ENCODE measurements around the gene OSGEP.

The OSGEP gene

GRCh38 chr14:20490563-20490962 is 36.0 kb upstream of the OSGEP start:
- CTCF ChIA-PET = no interaction called here

DNA sequence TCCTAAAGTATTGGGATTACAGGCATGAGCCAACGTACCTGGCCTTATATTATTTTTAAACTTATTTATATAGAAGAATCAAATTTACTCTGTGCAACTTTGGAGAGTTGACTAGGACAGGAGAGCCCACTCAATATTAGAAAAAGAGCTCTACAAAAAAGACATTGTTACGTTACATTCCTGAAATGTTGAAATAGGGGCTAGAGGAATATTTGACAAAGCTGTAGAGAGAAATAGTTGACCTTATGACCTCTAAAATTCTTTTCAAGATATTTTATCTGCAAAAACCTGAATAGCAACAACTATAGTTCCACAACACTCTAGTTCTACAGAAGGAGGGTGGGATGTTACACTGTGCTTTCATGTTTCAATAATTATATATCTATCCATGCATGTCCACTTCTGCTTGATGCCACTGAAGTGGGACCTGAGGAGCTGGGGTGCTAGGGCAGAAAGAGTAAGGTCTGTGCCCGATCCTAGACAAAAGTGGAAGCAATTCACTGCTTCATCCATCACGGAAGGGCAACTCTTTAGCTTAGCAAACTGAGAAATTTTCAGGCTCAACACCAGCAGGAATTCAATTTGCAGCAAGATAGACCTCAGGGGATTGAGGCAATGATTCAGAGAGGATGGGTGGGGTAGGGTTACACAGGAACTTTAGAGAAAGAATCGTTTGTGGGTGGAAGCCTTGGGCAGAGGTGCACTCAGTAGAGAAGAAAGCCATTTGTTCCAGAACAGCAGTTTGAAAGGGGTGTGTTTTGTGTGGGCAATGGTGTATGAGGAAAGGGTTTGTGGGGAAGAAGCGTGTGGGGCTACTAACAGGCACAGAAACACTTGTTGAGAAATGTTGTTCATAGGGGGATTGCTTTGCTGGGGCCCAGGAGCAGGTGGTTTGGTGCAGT is 34.7 kb upstream of the OSGEP start:
- ChIA-PET CTCF (no interaction called here), POLR2A (no interaction called here)
- DNase-seq (ENCODE audit: extremely low spot score) = no peak
- TF ChIP-seq TARDBP (IDR thresholded peaks at IDR 0.05) (no peak), FOXK2 (IDR thresholded peaks at IDR 0.05) (no peak), ZNF384 (IDR thresholded peaks at IDR 0.05) (no peak), ARNT (IDR thresholded peaks at IDR 0.05) (no peak), L3MBTL2 (conservative IDR thresholded peaks at IDR 0.05) (no peak), BHLHE40 (IDR thresholded peaks at IDR 0.05; ENCODE audit: borderline replicate concordance) (no peak), SUZ12 (IDR thresholded peaks at IDR 0.05) (no peak), FOXA1 (IDR thresholded peaks at IDR 0.05) (no peak), ELF4 (IDR thresholded peaks at IDR 0.05) (no peak), NFRKB (IDR thresholded peaks at IDR 0.05) (no peak)

More at GRCh38 chr14:20490563-20490962, 36.0 kb upstream of the OSGEP start:
- POLR2A ChIA-PET = interaction anchor here (0.7 kb wide), 1 partner anchor 21 kb away, joined by 3 read pairs; the partner anchor contains the start of gene PNP
- no peak for TF ChIP-seq FOXK2 (IDR thresholded peaks at IDR 0.05)
- no peak for TF ChIP-seq ARNT (IDR thresholded peaks at IDR 0.05)
- no peak for TF ChIP-seq FOXM1 (IDR thresholded peaks at IDR 0.05; ENCODE audit: borderline replicate concordance)
- no peak for TF ChIP-seq SP1 (IDR thresholded peaks at IDR 0.05)
- no peak for TF ChIP-seq ELF4 (IDR thresholded peaks at IDR 0.05)
- no peak for TF ChIP-seq FOXA1 (IDR thresholded peaks at IDR 0.05)
- no peak for TF ChIP-seq L3MBTL2 (conservative IDR thresholded peaks at IDR 0.05)
- TF ChIP-seq SUZ12 (IDR thresholded peaks at IDR 0.05) = no peak
- TF ChIP-seq ZNF384 (IDR thresholded peaks at IDR 0.05) = no peak
- TF ChIP-seq TARDBP (IDR thresholded peaks at IDR 0.05) = no peak
- no peak for TF ChIP-seq HDGF (IDR thresholded peaks at IDR 0.05; ENCODE audit: borderline replicate concordance)
- TF ChIP-seq NFRKB (IDR thresholded peaks at IDR 0.05) = no peak
- TF ChIP-seq, protein P1, sequence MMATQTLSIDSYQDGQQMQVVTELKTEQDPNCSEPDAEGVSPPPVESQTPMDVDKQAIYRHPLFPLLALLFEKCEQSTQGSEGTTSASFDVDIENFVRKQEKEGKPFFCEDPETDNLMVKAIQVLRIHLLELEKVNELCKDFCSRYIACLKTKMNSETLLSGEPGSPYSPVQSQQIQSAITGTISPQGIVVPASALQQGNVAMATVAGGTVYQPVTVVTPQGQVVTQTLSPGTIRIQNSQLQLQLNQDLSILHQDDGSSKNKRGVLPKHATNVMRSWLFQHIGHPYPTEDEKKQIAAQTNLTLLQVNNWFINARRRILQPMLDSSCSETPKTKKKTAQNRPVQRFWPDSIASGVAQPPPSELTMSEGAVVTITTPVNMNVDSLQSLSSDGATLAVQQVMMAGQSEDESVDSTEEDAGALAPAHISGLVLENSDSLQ (IDR thresholded peaks at IDR 0.05) = no peak
- no peak for DNase-seq (ENCODE audit: extremely low spot score)

DNA sequence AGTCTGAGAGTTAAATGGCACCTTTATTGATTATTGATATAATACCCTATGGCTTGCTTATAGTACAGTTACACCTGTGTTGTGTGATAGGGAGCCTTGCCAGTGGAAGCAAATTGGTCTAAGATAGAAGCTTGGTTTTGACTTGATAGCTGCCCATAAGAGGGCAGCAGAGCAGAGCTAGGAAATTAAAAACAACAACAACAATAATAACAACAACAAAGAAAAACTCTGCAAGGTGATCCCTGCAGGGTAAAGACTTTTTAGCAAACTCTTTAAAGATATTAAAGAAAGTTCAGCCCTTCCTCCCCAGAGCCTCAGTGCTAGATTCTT is 32.7 kb upstream of the OSGEP start:
- no peak for TF ChIP-seq FOXM1 (IDR thresholded peaks at IDR 0.05; ENCODE audit: borderline replicate concordance)
- TF ChIP-seq, protein P1 (IDR thresholded peaks at IDR 0.05) = no peak
- no peak for TF ChIP-seq CTBP1 (IDR thresholded peaks at IDR 0.05; ENCODE audit: borderline replicate concordance)
- no peak for TF ChIP-seq TARDBP (IDR thresholded peaks at IDR 0.05)
- no peak for TF ChIP-seq ZNF384 (IDR thresholded peaks at IDR 0.05)
- no peak for TF ChIP-seq L3MBTL2 (conservative IDR thresholded peaks at IDR 0.05)
- TF ChIP-seq FOXK2 (IDR thresholded peaks at IDR 0.05) = no peak
- no peak for DNase-seq (ENCODE audit: extremely low spot score)
- CTCF ChIA-PET = no interaction called here
- POLR2A ChIA-PET = no interaction called here

- no peak for TF ChIP-seq SUZ12 (IDR thresholded peaks at IDR 0.05)
- TF ChIP-seq CTBP1 (IDR thresholded peaks at IDR 0.05; ENCODE audit: borderline replicate concordance) = no peak
- TF ChIP-seq L3MBTL2 (conservative IDR thresholded peaks at IDR 0.05) = no peak
- DNase-seq (ENCODE audit: extremely low spot score) = no peak
- ChIA-PET CTCF (interaction anchor here (0.9 kb wide), 1 partner anchor 17 kb away, joined by 3 read pairs; no protein-coding TSS in a partner anchor), POLR2A (no interaction called here)
Observed at GRCh38 chr14:20486684-20487395, 32.2 kb upstream of the OSGEP start.

DNA sequence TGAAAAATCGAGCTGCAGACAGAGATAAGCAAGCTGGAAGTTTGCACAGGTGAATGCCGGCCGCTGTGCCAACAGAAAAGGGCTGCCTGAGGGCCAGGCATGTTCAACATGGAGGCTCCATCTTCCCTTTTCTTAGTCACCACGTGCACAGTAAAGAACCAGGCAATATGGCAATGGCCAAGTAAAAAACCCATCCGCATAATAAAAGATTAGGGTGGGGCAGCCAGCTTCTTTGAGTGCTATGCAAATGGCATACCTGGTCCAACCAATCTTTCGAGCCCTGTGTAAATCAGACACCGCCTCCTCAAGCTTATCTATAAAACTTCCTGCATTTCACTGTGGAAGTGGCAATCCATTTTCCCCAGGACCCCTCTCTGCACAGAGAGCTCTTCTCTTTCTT is 31.3 kb upstream of the OSGEP start:
- CTCF ChIA-PET = no interaction called here
- DNase-seq (ENCODE audit: extremely low spot score) = no peak
- POLR2A ChIA-PET = interaction anchor here (1.0 kb wide), 1 partner anchor 197 kb away, joined by 3 read pairs; no protein-coding TSS in a partner anchor

DNA sequence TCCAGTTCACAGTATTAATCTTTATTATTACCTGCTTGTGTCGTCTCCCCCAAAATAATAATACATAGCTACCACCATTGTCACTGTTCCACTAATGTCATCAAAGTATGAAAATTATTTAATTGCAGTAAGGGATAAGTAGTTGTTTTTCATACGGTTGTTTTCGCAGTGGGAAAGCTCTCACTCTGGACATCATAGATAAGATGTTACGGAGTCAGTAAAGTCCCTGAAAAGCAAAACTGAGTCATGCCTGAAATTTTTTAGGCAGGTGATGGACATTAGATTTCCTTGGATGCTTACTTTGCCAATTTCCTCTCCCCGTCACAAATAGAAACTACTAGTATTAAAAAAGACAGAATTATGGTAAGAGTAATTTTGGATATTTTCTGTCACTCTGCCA is 27.8 kb upstream of the OSGEP start:
- ChIA-PET CTCF (no interaction called here), POLR2A (interaction anchor here (0.9 to 1.9 kb wide), 2 partner anchors 13 to 27 kb away, joined by 3 to 7 read pairs; partner anchors contain the start of genes APEX1 and PNP)
- TF ChIP-seq FOXM1 (IDR thresholded peaks at IDR 0.05; ENCODE audit: borderline replicate concordance) (no peak), HDGF (IDR thresholded peaks at IDR 0.05; ENCODE audit: borderline replicate concordance) (no peak), SP1 (IDR thresholded peaks at IDR 0.05) (no peak), FOXK2 (IDR thresholded peaks at IDR 0.05) (no peak), ZNF384 (IDR thresholded peaks at IDR 0.05) (no peak), ARNT (IDR thresholded peaks at IDR 0.05) (no peak)
- TF ChIP-seq, protein P1 (IDR thresholded peaks at IDR 0.05) = no peak
- no peak for DNase-seq (ENCODE audit: extremely low spot score)

More for the DNA sequence above, 31.3 kb upstream of the OSGEP start:
- no peak for TF ChIP-seq HDGF (IDR thresholded peaks at IDR 0.05; ENCODE audit: borderline replicate concordance)
- no peak for TF ChIP-seq FOXM1 (IDR thresholded peaks at IDR 0.05; ENCODE audit: borderline replicate concordance)
- no peak for TF ChIP-seq SUZ12 (IDR thresholded peaks at IDR 0.05)
- TF ChIP-seq LEF1 (IDR thresholded peaks at IDR 0.05; ENCODE audit: borderline replicate concordance) = no peak
- no peak for TF ChIP-seq CTBP1 (IDR thresholded peaks at IDR 0.05; ENCODE audit: borderline replicate concordance)
- no peak for TF ChIP-seq BHLHE40 (IDR thresholded peaks at IDR 0.05; ENCODE audit: borderline replicate concordance)
- TF ChIP-seq NFRKB (IDR thresholded peaks at IDR 0.05) = no peak
- no peak for TF ChIP-seq ZNF384 (IDR thresholded peaks at IDR 0.05)
